HG03066 (cell line): ENCODE results near the gene FNDC3B.

Experiments used
- ATAC-seq: cut with Tn5 transposase; IDR thresholded peaks from one replicate; pipeline ENCODE4 v1.9.1; 2021; ENCODE audit warnings: low read depth; ENCODE audit not compliant: unreplicated experiment

FNDC3B gene

DNA sequence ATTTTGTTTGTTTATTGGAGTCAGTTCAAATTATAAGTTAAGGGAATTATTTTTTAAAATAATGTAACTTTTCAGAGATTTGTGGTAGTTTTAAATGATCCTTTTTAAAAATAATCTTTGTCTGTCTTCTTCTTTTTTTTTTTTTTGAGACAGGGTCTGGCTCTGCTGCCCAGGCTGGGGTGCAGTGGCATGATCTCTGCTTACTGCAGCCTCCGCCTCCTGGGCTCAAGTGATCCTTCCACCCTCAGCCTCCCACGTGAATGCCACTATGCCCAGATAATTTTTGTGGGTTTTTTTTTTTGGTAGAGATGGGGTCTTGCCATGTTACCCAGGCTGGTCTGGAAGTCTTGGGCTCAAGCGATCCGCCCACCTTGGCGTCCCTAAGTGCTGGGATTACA is 12.6 kb downstream of the FNDC3B start:
- ATAC-seq, result no peak

DNA sequence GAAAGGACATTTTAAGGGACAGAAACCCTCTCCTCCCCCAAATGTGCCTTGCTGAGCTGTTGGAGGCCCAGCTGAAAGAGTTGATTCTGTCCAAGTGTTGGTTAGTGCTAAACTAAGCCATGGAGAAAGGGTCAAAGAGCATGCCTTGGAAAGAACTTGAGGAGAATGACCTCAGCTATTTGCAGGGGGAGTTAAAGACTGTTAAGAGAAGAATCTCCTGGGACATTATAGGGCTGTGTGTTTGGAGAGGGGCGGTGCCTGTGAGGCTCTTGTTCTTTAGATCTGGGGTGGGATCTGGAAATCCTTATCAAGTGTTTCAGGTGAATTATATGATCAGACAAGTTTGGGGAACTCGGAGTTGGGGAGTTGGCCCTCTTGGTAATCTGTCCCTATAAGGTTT is 13.0 kb downstream of the FNDC3B start:
- no peak for ATAC-seq

DNA sequence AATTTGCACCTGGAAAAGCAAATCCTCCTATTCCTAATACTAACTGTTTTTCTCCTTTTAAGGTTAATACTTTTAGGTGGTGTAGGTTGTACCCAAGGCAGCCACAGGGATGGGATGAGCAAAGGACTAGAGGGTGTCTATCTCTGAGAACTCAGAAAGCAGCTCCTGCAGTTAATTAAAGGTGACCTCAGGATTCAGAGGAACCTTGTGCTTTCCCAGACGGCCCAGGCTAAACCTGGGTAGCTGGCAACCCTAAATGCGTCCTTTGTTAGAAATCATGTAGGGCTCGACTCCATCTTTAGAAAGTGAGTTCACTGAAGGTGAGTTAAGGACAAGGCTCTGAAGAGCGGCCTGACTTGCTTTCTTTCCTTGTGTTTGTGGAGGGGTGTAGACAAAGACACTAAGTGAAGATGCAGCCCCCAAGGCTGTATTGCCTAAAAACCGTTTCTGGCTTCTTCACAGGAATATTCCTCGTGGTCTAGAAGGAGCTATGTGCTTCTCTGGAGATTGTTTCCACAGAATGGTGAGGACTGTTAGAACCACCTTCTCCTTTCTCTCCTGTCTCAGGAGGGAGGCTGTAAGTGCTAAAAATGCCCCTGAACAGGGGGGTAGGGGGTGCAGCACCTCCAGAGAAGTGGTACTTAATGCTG is 14.9 kb downstream of the FNDC3B start:
- no peak for ATAC-seq

DNA sequence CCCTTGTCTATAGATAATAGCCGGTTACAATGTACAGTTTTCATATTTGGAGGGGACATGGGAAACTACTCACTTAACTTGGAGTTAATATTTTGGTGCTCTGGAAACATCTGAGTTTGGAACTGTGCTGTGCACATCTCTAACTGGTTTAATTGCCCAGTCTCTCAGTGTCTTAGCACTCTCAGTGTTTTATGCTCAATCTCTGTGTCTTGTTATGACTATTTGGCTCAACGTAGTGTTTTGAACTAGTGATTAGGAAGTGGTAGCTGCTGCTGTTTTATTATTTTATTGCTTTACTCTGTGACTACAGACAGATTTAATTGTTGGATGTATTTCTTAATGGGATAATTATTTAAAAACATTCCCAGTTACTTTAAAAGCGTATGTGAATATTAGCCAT is 17.0 kb downstream of the FNDC3B start:
- no peak for ATAC-seq

DNA sequence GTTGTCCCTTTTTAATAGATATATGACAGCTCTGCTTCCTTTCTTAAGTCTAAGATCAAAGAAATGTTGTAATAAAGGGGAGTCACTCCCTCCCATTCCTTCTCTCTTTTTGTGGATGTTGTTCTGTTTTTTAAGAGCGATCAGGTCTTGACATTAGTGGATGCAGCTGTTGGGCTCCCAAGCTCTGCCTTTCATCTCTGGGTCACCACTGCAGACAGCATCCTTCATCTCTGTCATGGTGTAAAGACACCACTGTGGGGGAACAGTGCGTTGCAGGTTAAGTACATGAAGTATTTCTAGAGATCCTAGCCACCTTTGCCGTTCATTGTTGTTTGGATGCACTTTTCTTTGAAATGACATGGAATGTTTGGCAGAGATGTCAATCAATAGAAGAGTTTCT is 17.7 kb downstream of the FNDC3B start:
- ATAC-seq, result no peak

DNA sequence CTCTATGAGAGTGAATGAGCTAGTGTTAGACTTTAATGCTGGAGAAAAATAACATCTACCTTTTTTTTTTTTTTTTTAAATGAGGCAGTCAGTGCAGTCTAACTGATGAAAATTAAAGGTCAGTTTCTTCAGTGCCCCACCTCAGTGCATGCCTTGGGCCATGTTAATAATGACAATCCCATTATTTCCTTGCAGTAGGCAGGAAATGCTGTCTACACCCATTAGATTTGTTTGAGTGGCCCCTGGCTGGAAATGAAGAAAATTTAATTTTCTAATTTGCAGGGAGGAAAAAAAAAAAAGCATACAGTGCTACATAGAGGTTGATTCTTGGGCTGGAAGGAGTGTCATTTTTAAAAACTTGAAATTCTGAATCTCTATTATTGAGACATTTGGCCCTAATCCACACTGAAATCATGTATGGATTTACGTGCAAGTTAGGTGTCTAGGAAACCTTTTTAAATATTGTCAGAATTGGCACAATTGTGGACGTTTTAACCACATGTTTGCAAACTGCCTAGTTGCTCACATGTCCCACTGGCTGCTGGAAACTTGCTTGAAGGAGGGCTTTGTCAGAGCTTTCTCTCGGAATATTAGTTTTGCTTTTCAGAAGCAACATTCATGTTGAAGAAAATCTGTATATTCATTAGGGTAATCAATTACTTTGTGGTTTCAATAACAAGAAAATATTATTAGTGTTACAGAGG is 18.4 kb downstream of the FNDC3B start:
- no peak for ATAC-seq

DNA sequence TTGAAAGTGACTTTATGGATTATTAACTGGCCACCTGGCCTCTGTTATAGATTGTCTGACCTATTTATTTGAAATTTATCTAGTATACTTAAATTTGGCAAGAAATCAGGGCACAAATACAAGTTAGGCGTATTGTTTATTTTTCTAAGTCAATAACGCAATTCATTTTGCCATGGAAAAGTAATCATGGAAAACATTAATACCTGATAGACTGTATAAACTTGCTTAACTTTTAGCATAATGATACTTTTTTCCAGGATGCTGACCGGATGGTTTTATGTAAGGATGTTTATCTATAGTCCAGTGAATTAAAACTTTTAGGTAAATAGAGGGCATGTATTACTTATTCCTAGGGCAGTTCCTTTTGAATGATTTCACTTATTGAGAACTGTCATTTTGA is 20.2 kb downstream of the FNDC3B start:
- no peak for ATAC-seq

DNA sequence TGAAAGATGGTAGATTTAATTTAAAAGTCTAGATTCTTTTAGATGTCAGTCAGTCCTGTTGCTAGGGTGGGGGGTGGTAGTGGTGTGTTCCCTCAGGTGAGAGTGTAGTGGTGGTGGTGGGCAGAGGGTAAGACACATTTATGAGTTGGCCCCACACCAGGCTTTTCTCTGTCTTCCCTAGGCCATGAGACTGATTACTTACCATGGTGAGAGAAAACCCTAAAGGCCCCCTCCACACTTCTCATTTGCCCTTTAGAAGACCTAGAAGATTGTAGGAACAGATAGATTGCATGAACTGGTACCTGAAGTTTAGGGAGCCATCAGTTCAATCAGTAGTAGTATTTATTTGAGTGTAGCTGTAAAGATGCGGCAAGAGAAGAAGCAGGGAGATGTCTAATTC is 20.9 kb downstream of the FNDC3B start:
- ATAC-seq, result no peak

DNA sequence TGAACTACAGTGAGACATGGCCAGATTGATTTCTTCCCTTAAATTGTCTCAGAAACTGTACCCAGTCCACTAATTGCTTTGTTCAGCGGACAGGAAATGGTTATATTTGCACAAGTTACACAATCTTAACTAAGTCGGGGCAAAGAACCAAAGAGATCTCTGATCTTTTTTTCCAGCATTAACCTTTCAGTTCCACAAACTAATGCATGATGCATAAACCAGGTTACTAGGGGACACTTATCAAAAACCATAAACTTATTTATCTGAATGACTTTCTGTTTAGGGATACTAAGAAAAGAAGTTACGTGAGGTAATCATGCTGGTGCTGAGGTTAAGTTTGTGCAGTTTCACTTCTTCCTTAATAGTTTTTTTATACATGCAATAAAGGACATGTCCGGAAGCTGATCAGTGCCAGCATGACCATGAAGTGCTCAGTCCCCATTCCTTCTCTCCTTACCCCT is 22.4 kb downstream of the FNDC3B start:
- ATAC-seq, result peak; percentile 85

DNA sequence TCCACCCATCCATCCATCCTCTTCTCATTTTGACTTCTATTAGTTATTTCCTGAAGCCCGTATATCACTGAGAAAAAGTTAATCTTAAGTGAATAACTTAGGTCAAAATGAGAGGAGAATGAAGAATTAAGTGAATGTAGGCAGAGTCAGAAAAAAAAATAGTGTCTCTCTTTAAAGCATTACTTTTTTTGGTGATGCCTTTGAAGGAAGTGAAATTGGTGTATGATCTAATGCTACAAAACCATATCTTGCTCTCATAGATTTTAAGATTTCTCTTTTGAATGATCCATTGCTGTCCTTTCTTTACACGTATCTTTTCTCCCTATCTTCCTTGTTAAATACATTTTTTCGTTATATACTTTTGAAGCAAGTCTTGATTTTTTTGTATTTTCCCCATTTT is 23.4 kb downstream of the FNDC3B start:
- no peak for ATAC-seq

DNA sequence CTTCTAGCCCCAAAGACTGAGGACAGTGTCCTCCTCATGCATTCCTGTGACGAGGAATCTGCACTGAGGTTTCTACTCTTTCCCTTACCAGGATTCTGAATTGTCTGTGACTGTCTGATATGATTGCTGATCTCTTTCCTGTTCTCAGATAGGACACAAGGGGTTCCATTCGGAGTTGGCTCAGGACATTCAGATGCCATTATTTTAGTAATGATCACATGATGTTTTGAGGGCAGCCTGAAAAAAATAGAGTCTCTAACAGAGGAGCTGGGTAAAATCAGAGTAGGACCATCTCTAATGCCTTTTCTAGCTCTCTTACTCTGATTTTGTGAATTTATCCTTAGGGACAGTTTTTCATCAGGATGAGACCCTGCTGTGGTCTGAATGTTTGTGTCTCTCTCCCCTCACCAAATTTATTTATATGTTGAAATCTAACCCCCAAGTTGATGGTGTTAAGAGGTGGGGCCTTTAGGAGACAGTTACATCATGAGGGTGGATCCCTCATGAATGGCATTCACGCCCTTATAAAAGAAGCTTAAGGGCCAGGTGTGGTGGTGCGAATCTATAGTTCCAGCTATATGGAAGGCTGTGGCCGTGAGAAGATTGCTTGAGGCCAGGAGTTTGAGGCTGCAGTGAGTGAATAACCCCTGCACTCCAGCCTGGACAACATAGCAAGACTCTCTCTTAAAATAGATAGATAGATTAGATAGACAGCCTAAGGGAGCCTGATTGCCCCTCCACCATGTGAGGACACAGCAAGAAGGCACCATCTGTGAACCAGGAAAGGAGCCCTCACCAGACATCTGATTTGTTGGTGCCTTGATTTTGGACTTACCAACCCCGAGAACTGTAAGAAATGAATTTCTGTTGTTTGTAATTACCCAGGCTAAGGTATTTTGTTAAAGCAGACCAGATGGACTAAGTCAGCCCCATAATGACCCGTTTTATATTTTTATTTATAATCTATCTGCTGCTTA is 24.4 kb downstream of the FNDC3B start:
- ATAC-seq, result no peak

DNA sequence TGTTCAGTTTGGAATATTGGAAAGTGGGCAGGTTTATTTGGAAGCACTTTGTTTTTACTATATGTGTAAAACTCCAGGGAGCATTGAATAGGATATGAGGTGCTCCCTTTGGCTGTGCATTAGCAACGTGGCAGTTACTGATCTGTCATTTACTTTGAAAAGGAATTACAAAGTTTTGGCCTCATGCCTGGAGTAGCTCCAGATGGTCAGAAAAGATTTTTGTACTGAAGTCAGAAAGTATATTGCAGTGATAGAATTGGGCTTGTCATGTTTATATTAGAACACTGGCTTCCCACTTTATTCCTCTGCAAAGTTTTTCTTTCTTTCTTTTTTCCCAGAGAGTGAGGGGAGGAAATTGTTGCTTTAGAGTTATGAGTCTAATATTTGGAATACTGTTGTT is 26.1 kb downstream of the FNDC3B start:
- ATAC-seq, result no peak

DNA sequence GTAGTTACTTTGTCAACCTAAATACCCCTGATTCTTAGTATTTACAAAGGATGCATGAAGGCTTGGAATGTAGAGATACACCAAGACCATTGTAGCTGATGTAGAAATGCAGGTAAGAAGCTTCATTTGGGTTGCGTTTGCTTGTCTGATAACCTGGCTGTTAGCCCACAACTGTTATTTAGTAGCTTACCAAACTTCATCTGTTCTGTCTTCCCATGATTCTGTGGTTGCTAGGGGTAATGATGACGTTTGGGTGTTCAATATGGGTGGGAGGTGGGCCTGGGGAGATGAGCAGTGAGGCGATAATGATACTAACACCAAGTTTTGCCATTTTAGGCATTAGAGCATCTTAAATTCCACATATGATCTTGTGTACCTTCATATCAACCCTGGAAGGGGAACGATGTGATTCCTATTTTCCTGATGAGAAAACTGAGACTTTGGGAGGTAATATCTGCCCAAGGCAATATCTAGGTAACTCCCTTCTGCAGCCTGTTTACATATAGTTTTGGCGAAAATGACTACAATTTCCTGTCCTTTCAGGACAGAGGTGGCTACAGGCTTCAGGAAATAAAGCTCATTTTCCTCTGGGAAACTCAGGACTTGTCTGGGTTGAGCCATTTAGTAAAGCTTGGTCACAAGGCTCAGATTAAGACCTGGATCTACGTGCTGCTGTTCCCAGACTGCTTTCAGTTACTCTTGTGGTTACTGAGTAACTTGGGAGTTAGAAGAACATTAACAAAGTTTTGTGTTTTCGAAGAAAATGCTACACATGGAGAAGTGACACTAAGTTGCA is 26.8 kb downstream of the FNDC3B start:
- ATAC-seq, result no peak

DNA sequence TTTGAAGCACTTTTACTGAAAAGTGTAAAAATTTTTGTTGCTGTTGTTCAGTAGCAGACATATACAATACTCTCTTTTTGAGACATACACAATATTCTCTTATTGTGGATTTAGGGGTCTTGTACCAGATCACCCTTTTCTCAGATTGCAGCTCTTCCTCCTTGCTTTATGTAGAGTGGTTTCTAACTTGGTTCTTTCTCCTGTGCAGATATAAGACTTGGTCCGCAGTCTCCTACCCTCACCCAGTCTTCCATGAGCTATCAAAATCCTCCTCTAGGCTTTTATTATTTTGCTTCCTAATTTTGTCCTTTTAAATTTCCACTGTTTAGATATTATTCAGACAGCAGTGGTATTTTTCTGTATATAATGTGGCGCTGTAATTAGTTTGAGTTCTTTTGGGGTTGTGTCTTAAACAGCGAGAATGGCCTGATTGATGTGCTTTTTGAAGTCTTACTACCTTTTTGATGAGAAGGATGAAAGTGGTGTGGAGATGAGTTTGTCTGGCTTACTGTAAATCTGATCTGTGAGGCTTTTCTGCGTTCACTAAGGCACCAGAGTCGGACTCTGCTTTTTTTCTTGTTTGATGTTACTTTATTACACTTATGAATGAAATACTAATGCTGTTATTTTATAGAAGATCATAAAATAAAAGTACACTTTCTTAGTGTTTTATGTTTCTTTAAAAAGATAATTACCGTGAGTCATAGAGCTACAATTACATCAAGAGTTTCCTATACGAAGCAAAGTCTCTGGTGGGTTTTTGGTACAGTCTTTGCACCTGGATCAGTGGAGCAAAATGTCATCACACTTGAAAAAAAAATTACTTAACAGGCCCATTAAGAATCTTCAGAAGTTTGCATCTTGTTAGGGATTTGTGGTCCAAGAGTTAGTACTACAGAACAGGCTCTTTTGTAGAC is 27.8 kb downstream of the FNDC3B start:
- ATAC-seq, result no peak

DNA sequence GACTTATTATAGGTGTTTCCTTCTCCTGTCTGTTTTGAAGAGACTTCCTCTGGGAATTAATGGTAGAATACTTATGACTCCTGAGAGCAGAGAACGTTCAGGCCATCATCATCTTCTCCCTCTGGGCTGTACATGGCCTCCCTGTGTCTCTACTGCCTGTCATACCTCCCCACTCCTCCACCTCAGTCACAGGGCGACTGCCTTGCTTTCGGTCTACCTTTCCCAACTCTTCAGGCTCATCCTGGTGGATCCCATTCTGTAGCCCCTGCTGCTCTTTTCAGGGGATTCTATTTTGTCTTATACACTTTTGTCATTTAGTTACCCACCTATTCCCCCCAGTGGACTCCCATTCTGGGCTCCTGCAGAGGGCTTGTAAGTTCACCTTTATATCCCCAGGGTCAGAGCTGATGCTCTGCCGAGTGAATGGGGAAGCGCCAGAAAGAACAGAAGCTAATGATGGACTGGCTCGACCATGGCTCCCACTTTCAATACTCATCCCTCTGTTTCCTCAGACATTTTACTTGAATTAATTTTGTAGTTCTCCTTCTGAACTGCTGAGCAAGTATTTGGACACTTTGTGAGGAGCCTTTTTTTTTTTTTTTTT is 28.6 kb downstream of the FNDC3B start:
- ATAC-seq, result no peak

DNA sequence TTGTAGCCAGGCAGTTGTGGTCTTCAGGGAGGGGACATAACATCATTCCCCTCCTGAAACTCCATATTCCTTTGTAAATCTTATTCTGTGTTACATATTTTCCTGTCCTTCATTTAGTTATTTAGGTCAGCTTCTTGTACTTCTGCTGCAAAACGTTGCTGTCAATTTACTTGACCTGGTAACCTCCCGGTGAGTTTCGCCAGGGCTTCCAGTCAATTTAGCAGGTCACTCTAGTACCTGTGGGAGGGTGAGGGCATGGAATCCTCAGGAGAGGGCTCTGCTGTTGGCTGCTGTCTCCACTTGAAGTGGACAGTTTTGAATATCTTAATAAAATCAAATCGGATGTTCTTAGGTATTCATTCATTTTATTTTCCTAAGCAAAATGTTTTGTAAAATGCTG is 29.6 kb downstream of the FNDC3B start:
- ATAC-seq, result no peak

DNA sequence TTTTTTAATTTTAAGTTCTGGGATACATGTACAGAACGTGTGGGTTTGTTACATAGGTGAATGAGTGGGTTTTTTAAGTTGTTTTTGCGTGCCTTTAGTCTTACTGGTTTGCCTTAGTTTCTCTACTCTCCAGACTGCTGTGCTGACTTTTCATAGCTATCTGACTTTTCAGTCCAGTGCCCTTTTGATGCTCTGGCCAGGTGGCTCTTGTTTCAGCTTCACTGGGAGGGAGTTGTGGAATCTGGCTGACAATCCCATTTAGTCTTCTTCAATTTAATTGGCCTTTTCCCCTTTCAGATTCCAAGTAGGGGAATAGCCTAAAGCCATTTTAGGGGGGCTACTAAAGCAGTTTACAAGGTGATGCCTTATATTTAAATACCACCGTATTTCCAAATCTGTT is 30.1 kb downstream of the FNDC3B start:
- ATAC-seq, result no peak

DNA sequence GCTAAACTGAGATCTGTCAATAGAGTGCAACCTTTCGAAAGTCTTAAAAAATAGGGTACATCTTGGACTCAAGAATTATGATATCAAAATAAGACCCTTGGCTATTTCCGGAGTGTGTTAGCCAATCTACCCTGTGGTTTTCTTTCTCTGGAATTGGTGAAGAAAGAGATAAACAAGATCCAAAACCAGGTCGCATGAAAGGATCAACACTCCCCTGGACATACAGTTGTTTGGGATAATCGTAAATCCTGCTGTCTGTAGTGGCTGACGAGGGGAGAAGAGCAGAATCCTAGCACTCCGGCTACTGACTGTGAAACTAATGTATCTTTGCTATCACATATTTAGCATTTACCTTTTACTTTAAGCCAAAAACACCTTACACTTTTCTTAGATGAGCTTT is 30.9 kb downstream of the FNDC3B start:
- no peak for ATAC-seq

DNA sequence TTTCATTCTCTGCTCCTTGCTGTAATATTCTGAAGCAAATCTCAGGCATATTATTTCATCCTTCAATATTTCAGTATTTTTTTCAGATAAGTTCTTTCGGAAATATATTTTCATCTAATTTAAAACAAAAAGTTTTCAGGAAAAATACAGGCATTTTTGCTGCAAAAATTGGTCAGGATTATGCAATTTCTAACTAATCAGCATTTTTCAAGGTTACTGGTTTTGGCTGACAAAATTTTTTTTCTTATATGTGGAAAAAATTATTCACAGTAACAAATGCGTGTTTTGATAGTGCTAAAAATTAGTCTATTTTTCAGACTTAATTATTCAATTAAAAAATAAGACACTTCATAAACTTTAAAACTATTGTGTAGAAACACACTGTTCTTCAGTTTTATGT is 31.4 kb downstream of the FNDC3B start:
- no peak for ATAC-seq
